GM21367 (cell line): ENCODE results near the gene MAN1A1.
"Not testable (repeated sequence)": the region's sequence is repeated elsewhere in the genome, so short reads cannot be mapped to it uniquely, and the experiment has no call there.

Source experiments
- ATAC-seq: cut with Tn5 transposase; IDR thresholded peaks from one replicate; pipeline ENCODE4 v1.9.1; 2021; ENCODE audit not compliant: unreplicated experiment

The MAN1A1 gene

GRCh38 chr6:119306396-119306968 is 43.1 kb downstream of the MAN1A1 start:
- no peak for ATAC-seq

- no peak for ATAC-seq
These were observed 46.2 kb downstream of the MAN1A1 start for GRCh38 chr6:119303164-119303887.

GRCh38 chr6:119301429-119301828 is 48.1 kb downstream of the MAN1A1 start:
- no peak for ATAC-seq

- no peak for ATAC-seq
These were observed 49.9 kb downstream of the MAN1A1 start for GRCh38 chr6:119299694-119300093.

- no peak for ATAC-seq
These were observed 52.5 kb downstream of the MAN1A1 start for GRCh38 chr6:119297049-119297448.

- ATAC-seq = no peak
These were observed 53.2 kb downstream of the MAN1A1 start for GRCh38 chr6:119296036-119297035.

GRCh38 chr6:119294984-119295383 is 54.6 kb downstream of the MAN1A1 start:
- ATAC-seq = no peak

GRCh38 chr6:119291060-119291459 is 58.5 kb downstream of the MAN1A1 start:
- not testable (repeated sequence) for ATAC-seq

GRCh38 chr6:119290306-119290705 is 59.3 kb downstream of the MAN1A1 start:
- ATAC-seq = no peak

GRCh38 chr6:119289651-119290050 is 59.9 kb downstream of the MAN1A1 start:
- ATAC-seq = no peak

- ATAC-seq = no peak
These were observed 63.5 kb downstream of the MAN1A1 start for GRCh38 chr6:119285908-119286625.

- no peak for ATAC-seq
These were observed 64.6 kb downstream of the MAN1A1 start for GRCh38 chr6:119284861-119285521.

- ATAC-seq = no peak
These were observed 65.5 kb downstream of the MAN1A1 start for GRCh38 chr6:119283979-119284545.

GRCh38 chr6:119283214-119283613 is 66.3 kb downstream of the MAN1A1 start:
- ATAC-seq = no peak

- no peak for ATAC-seq
These were observed 68.9 kb downstream of the MAN1A1 start for GRCh38 chr6:119280668-119281067.

GRCh38 chr6:119280080-119280479 is 69.5 kb downstream of the MAN1A1 start:
- ATAC-seq = no peak

GRCh38 chr6:119278625-119279024 is 70.9 kb downstream of the MAN1A1 start:
- ATAC-seq = no peak

- no peak for ATAC-seq
These were observed 72.5 kb downstream of the MAN1A1 start for GRCh38 chr6:119277052-119277451.

- ATAC-seq = no peak
These were observed 73.3 kb downstream of the MAN1A1 start for GRCh38 chr6:119276211-119276610.

GRCh38 chr6:119274197-119274595 is 75.4 kb downstream of the MAN1A1 start:
- no peak for ATAC-seq
